Measurements from ENCODE around the gene ECSIT.

DNA sequence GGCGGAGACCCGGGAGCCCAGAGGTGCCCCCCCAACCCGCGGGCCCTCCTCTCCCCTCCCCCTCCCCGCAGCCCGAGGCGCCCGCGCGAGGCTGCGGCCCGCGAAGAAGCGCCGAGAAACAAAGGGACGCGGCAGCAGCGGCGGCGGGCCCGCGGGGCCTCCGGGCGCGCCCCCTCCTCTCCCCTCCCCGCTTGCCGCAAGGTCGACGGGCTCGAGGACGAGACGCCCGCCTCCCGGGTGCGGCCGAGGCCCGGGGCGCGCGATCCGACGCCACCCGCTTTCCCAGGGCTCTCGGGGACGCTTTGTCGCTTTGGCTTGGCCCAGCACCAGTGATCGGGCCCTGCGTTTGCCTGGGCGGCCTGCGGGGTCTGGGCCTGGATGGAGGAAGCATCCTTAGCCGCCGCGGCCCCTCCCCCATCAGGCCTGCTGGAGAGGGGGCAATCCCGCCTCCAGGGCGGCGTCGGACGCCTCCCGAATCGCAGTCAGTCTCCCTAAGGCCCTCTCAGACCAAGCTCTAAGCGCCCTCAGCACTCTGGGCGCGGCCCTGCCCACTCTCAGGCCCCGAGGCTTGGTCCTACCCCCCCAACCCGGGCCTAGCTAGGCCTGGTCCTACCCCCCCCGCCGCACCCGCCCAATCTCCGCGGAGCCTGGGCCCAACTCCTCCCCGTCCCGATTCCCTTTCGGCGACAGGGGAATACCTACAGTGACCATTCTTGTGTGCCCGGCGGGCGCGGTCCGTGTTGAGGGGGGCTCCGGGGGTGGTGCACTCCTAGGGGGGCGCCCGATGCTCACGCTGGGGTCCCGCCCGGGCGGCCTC is 48.8 kb downstream of the ECSIT start:
- TF ChIP-seq, protein P1, sequence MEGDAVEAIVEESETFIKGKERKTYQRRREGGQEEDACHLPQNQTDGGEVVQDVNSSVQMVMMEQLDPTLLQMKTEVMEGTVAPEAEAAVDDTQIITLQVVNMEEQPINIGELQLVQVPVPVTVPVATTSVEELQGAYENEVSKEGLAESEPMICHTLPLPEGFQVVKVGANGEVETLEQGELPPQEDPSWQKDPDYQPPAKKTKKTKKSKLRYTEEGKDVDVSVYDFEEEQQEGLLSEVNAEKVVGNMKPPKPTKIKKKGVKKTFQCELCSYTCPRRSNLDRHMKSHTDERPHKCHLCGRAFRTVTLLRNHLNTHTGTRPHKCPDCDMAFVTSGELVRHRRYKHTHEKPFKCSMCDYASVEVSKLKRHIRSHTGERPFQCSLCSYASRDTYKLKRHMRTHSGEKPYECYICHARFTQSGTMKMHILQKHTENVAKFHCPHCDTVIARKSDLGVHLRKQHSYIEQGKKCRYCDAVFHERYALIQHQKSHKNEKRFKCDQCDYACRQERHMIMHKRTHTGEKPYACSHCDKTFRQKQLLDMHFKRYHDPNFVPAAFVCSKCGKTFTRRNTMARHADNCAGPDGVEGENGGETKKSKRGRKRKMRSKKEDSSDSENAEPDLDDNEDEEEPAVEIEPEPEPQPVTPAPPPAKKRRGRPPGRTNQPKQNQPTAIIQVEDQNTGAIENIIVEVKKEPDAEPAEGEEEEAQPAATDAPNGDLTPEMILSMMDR (IDR thresholded peaks at IDR 0.05): no peak
- no peak for TF ChIP-seq POLR2A (IDR thresholded peaks at IDR 0.05)
